GM12878 (cell line): ENCODE data around the gene TOR1AIP1. TPM values are rescaled to one million over a fixed set of nuclear protein-coding genes. Genes with fewer than 3 reads are reported as not detected.
A peak's percentile ranks its signal among the peaks of the same experiment; 100 is the strongest.

ENCODE experiments used
- ATF3 ChIP-seq: IDR thresholded peaks from 2 replicates; pipeline ENCODE4 v1.6.1; 2011; ENCODE audit warnings: low read depth, mild to moderate bottlenecking, low read length, moderate library complexity, borderline replicate concordance; ENCODE audit errors: extremely low read depth
- BCL11A ChIP-seq: IDR thresholded peaks from 2 replicates; pipeline ENCODE4 v1.6.1; 2011; ENCODE audit warnings: low read depth, low read length
- CHD4 ChIP-seq: fragments of 200-600 bp; sonication (generic); IDR thresholded peaks from 2 replicates; pipeline ENCODE4 v1.6.1; 2016; ENCODE audit warnings: mild to moderate bottlenecking
- E2F8 ChIP-seq: fragments of 450-650 bp; IDR thresholded peaks from 2 replicates; pipeline ENCODE4 v1.6.1; 2018; ENCODE audit warnings: mild to moderate bottlenecking, low read depth, moderate library complexity; ENCODE audit not compliant: partially characterized antibody
- EGR1 ChIP-seq, 2 experiments: IDR thresholded peaks; 1 replicate in 1 of 2; 2 replicates in 1 of 2; pipeline ENCODE4 v1.6.1; 2011 to 2012; ENCODE audit warnings: low read depth in 2 of 2, low read length in 2 of 2, borderline replicate concordance in 1 of 2, mild to moderate bottlenecking in 1 of 2, moderate library complexity in 1 of 2
- FOS ChIP-seq: IDR thresholded peaks from 3 replicates; pipeline ENCODE4 v1.6.1; 2011; ENCODE audit warnings: borderline replicate concordance; ENCODE audit not compliant: insufficient read length; ENCODE audit errors: extremely low read depth
- IRF4 ChIP-seq: IDR thresholded peaks from 2 replicates; pipeline ENCODE4 v1.6.1; 2011; ENCODE audit warnings: low read depth, low read length
- JUND ChIP-seq: IDR thresholded peaks from 2 replicates; pipeline ENCODE4 v1.6.1; 2012; ENCODE audit warnings: low read depth, mild to moderate bottlenecking, low read length, improper control_type of control experiment, moderate library complexity
- NFXL1 ChIP-seq: fragments of 450-650 bp; IDR thresholded peaks from 2 replicates; pipeline ENCODE4 v1.6.1; 2017; ENCODE audit warnings: antibody characterized with exemption, mild to moderate bottlenecking, borderline replicate concordance
- NKRF ChIP-seq: fragments of 450-650 bp; conservative IDR thresholded peaks from 2 replicates; pipeline ENCODE4 v1.6.1; 2017; ENCODE audit warnings: mild to moderate bottlenecking, moderate library complexity
- NR2C2 ChIP-seq: IDR thresholded peaks from 2 replicates; pipeline ENCODE4 v1.6.1; 2011; ENCODE audit warnings: borderline replicate concordance, low read depth; ENCODE audit not compliant: control insufficient read depth, insufficient read length
- POLR2A ChIP-seq: IDR thresholded peaks from 2 replicates; pipeline ENCODE4 v1.6.1; 2011; ENCODE audit warnings: low read depth, mild to moderate bottlenecking, low read length
- RFX5 ChIP-seq: IDR thresholded peaks from 2 replicates; pipeline ENCODE4 v1.6.1; 2011; ENCODE audit warnings: low read depth, low read length, improper control_type of control experiment
- SP1 ChIP-seq: IDR thresholded peaks from one replicate; pipeline ENCODE4 v1.6.1; 2011; ENCODE audit warnings: low read depth, low read length
- SREBF2 ChIP-seq: IDR thresholded peaks from 2 replicates; pipeline ENCODE4 v1.6.1; 2012; ENCODE audit warnings: mild to moderate bottlenecking, low read length
- ZNF217 ChIP-seq: fragments of 450-650 bp; IDR thresholded peaks from 2 replicates; pipeline ENCODE4 v1.6.1; 2017; ENCODE audit warnings: antibody characterized with exemption, mild to moderate bottlenecking
- ZNF384 ChIP-seq: IDR thresholded peaks from 2 replicates; pipeline ENCODE4 v1.6.1; 2012; ENCODE audit warnings: low read depth, mild to moderate bottlenecking, low read length, improper control_type of control experiment, borderline replicate concordance
- ZNF592 ChIP-seq: fragments of 450-650 bp; IDR thresholded peaks from 2 replicates; pipeline ENCODE4 v1.6.1; 2017; ENCODE audit warnings: mild to moderate bottlenecking, moderate library complexity
- polyA plus RNA-seq, 11 experiments: library from polyadenylated mRNA; depleted of rRNA in 4 of 11; unstranded in 6 of 11; stranded (reverse) in 5 of 11; fragments of >200 nt; fragmentation: Nextera tagmentation in 4 of 11; fragmentation: Illumina TruSeq in 1 of 11; extraction: Ambion mirVana in 4 of 11; extraction: Trizol in 1 of 11; gene quantifications; 1 replicate in 1 of 11; 2 replicates in 10 of 11; pipeline versions ENCODE4 v1.2.1 to v1.2.3, GENCODE V29; 2011 to 2016; ENCODE audit warnings: inconsistent platforms in 2 of 11, missing spikeins in 2 of 11, low read depth in 1 of 11
- total RNA-seq, 4 experiments: library from RNA; depleted of rRNA in 3 of 4; stranded (reverse); fragments of >200 nt in 3 of 4; fragmentation: Illumina TruSeq in 1 of 4; extraction: Trizol in 1 of 4; gene quantifications; 2 replicates each; pipeline versions ENCODE4 v1.2.1 to v1.2.3, GENCODE V29; 2013 to 2021
- TF ChIP-seq, protein P1 (sequence below): IDR thresholded peaks from 2 replicates; pipeline ENCODE4 v1.6.1; 2012; ENCODE audit warnings: low read length, inconsistent platforms

The TOR1AIP1 gene
- total and polyA plus RNA-seq, 10 of the 15 experiments (the other 5 are each of a cell fraction or from before 2014, with no cell fraction given): 14.8 to 36.0 (median 25.8) TPM

DNA sequence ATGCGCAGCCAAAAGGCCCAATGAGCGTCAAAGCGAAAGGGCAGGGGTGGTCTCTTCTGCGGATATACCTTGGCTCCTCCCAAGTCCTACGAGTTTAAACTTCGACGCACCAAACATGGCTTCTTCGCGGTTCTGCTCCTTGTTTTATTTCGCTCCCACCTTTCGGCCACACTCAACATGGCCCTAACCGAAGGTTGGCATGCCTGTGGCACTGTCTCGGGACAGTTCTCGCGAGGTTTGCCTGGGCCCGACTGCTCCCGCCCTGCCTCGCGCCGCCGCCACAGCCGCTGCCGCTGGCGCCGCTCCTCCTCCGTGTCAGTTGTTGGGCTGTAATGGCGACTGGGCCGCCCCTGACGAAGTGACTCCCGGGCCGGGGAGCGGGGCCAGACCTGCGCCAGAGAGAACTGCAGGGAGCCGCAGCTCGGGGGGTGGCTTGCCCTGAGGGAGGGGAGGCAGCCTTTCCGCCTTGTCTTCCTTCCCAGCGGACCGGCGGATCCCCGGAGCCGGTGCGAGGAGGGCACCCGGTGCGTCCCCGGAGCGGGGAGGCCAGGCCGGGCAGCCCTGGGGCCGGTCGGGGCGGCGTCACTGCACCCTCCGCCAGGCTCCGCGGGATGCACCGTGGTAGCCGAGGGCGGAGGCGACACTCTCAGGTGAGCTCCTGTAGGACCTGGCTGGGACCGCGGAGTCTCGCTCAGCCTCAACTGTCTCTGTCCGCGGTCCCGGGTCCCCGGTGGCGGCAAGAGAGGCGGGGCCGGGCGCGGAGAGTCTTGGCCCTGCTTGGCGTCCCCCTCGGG, 72.6 kb downstream of the TOR1AIP1 start, which contains the start of gene CEP350 (continued):
- TF ChIP-seq ZNF592 (peak; percentile 100), ZNF217 (no peak), JUND (no peak), E2F8 (no peak), CHD4 (no peak), NFXL1 (no peak), NKRF (peak; percentile 92), ATF3 (no peak), SP1 (peak; percentile 45), POLR2A (peak; percentile 98), NR2C2 (no peak), SREBF2 (no peak), BCL11A (peak; percentile 4; the same call in 1 of the 2 replicates), IRF4 (peak; percentile 59), EGR1 (IDR thresholded peaks at IDR 0.05; ENCODE audit: borderline replicate concordance in 1 of 2, low read depth in 2 of 2, low read length in 2 of 2) (no peak), ZNF384 (no peak), FOS (no peak), RFX5 (no peak)
- TF ChIP-seq, protein P1, sequence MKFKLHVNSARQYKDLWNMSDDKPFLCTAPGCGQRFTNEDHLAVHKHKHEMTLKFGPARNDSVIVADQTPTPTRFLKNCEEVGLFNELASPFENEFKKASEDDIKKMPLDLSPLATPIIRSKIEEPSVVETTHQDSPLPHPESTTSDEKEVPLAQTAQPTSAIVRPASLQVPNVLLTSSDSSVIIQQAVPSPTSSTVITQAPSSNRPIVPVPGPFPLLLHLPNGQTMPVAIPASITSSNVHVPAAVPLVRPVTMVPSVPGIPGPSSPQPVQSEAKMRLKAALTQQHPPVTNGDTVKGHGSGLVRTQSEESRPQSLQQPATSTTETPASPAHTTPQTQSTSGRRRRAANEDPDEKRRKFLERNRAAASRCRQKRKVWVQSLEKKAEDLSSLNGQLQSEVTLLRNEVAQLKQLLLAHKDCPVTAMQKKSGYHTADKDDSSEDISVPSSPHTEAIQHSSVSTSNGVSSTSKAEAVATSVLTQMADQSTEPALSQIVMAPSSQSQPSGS: no peak
